ENCODE data around the gene C17orf67. TPM values are rescaled to one million over a fixed set of nuclear protein-coding genes. Genes with fewer than 3 reads are reported as not detected.

C17orf67 gene
- total and polyA plus RNA-seq, 2 of the 13 experiments (the other 11 are each of a cell fraction or from before 2014, with no cell fraction given), result 0.41 to 0.86 TPM

GRCh38 chr17:56819431-56820145 is 14.1 kb downstream of the C17orf67 start (continued):
- TF ChIP-seq, protein P1, sequence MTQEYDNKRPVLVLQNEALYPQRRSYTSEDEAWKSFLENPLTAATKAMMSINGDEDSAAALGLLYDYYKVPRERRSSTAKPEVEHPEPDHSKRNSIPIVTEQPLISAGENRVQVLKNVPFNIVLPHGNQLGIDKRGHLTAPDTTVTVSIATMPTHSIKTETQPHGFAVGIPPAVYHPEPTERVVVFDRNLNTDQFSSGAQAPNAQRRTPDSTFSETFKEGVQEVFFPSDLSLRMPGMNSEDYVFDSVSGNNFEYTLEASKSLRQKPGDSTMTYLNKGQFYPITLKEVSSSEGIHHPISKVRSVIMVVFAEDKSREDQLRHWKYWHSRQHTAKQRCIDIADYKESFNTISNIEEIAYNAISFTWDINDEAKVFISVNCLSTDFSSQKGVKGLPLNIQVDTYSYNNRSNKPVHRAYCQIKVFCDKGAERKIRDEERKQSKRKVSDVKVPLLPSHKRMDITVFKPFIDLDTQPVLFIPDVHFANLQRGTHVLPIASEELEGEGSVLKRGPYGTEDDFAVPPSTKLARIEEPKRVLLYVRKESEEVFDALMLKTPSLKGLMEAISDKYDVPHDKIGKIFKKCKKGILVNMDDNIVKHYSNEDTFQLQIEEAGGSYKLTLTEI (CRISPR knock-in tag; conservative IDR thresholded peaks at IDR 0.05), result no peak
- TF ChIP-seq ZNF230 (CRISPR knock-in tag; IDR thresholded peaks at IDR 0.05) (no peak), ZNF296 (CRISPR knock-in tag; conservative IDR thresholded peaks at IDR 0.05) (no peak), FOXP1 (IDR thresholded peaks at IDR 0.05) (no peak), FOXP1 (CRISPR knock-in tag; IDR thresholded peaks at IDR 0.05) (0 out of 2 replicates have a peak, but pooled peaks have one; percentile 36), ZC3H13 (CRISPR knock-in tag; IDR thresholded peaks at IDR 0.05) (no peak), HMGXB4 (CRISPR knock-in tag; IDR thresholded peaks at IDR 0.05; ENCODE audit: borderline replicate concordance in 1 of 2, low read depth in 1 of 2) (peak; percentile 83 to 85; a peak in 2 of 4 replicates), HNF1A (IDR thresholded peaks at IDR 0.05; ENCODE audit: low read depth) (peak; percentile 81), HNF1A (CRISPR knock-in tag; IDR thresholded peaks at IDR 0.05; ENCODE audit: borderline replicate concordance) (peak; percentile 88), KLF12 (CRISPR knock-in tag; IDR thresholded peaks at IDR 0.05; ENCODE audit: borderline replicate concordance) (no peak), TCF7 (IDR thresholded peaks at IDR 0.05; ENCODE audit: low read depth) (no peak), THAP11 (CRISPR knock-in tag; IDR thresholded peaks at IDR 0.05) (0 out of 2 replicates have a peak, but pooled peaks have one; percentile 29), ZKSCAN8 (CRISPR knock-in tag; IDR thresholded peaks at IDR 0.05; ENCODE audit: borderline replicate concordance) (peak; percentile 67; the same call in 1 of the 2 replicates), MYNN (CRISPR knock-in tag; IDR thresholded peaks at IDR 0.05; ENCODE audit: low read depth) (no peak), ZNF326 (CRISPR knock-in tag; IDR thresholded peaks at IDR 0.05; ENCODE audit: borderline replicate concordance) (no peak), CHD2 (IDR thresholded peaks at IDR 0.05; ENCODE audit: low read depth, low read length) (no peak), ZBTB44 (CRISPR knock-in tag; IDR thresholded peaks at IDR 0.05) (no peak), BRCA1 (CRISPR knock-in tag; IDR thresholded peaks at IDR 0.05) (no peak), ZFP82 (CRISPR knock-in tag; IDR thresholded peaks at IDR 0.05; ENCODE audit: borderline replicate concordance) (no peak), MTF2 (CRISPR knock-in tag; IDR thresholded peaks at IDR 0.05; ENCODE audit: borderline replicate concordance) (0 out of 2 replicates have a peak, but pooled peaks have one; percentile 50), ZNF850 (CRISPR knock-in tag; conservative IDR thresholded peaks at IDR 0.05) (no peak)
